Activated CD4-positive, CD25-positive, alpha-beta regulatory T cell treated with anti-CD3 and anti-CD28 coated beads, Interleukin-2, amount 50 U/mL, for 16 hours (primary cell): ENCODE measurements around the gene NRP2.

Source experiments
- DNase-seq: peaks from one replicate; pipeline ENCODE4 v3.0.0-alpha.2; 2020; ENCODE audit warnings: low read depth, low spot score

NRP2 gene, protein sequence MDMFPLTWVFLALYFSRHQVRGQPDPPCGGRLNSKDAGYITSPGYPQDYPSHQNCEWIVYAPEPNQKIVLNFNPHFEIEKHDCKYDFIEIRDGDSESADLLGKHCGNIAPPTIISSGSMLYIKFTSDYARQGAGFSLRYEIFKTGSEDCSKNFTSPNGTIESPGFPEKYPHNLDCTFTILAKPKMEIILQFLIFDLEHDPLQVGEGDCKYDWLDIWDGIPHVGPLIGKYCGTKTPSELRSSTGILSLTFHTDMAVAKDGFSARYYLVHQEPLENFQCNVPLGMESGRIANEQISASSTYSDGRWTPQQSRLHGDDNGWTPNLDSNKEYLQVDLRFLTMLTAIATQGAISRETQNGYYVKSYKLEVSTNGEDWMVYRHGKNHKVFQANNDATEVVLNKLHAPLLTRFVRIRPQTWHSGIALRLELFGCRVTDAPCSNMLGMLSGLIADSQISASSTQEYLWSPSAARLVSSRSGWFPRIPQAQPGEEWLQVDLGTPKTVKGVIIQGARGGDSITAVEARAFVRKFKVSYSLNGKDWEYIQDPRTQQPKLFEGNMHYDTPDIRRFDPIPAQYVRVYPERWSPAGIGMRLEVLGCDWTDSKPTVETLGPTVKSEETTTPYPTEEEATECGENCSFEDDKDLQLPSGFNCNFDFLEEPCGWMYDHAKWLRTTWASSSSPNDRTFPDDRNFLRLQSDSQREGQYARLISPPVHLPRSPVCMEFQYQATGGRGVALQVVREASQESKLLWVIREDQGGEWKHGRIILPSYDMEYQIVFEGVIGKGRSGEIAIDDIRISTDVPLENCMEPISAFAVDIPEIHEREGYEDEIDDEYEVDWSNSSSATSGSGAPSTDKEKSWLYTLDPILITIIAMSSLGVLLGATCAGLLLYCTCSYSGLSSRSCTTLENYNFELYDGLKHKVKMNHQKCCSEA

DNA sequence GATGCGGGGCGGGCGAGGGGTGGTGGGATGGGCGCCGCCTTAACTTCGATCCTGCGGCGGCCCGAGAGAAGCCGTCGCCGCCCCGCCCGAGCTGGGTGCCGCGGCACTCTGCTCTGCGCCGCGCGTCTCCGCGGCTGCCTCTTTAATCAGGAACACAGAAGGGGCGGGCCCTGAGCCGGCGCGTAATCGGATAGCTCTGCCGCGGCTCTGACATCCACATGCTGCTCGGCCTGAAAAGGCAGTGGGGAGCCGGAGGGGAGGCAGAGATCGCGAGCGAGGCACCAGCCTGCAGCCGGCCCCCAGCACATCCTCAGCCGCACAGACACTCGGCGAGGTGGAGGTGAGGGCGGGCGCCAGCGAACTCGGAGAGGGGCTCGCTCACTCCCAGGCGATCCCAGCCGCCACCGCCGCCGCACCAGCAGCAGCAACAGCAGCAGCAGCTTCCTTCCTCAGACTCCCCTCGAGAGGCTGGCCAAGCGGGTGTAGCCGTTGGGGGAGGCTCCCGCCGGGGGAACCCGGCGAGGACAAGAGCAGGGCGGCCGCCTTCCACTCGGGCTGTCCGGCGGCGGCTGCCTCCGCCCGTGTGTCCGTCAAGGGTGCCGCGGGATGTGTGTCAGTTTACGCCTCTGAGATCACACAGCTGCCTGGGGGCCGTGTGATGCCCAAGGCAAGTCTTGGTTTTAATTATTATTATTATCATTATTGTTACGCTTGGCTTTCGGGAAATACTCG, at the start of gene NRP2:
TSS of gene NRP2 (plus strand) at position 263 of the 732 bp plus-strand sequence. CDS start 790 bp downstream, outside the sequence.
- no peak for DNase-seq

DNA sequence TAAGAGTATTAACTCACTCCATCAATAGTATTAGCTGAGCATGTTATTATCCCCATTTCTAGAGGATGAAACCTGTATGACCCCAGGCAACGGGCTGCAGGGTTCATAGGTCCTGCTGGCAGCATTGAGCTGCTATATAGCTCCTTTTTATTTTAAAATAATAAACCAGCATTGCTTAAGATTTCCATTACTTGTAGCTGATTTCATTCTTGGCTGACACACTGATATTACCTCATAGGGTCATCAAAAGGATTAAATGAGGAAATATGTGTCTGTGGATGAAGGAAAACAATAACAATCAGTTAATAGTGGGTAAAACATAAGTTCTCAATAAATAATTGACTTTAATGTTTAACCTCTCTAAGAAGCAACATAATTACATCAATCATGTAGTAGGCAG, 48.3 kb upstream of the NRP2 start:
- no peak for DNase-seq

DNA sequence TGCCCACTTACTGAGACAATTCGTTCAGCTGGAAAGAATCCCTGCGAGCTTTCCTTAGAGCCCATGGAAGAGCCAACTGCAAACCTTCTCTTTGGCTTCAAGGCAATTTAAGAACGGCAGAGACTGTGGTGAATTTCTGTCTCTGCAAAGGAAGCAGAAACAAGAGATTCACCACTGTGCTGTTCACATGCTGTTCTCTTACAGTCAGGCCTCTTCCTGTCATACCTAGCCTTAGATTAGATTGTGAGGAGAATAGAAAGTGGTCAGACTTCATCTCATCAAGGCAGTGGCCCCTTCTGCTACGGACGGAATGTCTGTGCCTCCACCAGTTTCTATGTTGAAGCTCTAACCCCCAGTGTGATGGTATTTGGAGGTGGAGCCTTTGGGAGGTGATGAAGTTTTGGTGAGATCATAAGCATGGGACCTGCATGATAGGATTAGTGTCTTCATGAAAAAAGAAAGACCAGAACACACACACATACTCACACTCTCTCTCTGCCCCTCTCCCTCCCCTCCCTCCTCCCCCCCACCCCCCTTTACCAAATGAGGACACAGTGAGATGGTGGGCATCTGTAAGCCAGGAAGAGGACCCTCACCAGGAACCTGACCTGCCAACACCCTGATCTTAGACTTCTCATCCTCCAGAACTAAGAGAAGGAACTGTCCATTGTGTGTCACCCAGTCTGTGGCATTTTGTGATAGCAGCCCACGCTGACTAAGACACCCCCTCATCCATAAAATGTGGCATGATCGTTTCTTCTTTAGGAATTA, 45.6 kb upstream of the NRP2 start:
- DNase-seq = no peak

DNA sequence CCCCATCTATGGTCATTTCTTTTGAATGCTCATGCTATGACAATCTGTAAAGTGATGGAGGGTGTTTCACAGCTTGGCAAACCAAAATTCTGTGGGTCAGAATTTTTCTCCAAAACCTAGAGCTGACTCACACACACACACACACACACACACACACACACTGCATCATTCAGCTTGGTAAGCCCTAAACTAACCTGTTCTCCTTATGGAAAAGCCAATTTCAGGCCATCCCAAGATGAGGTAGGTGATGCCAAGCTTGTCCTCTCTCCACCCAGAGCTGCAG, 45.0 kb upstream of the NRP2 start:
- DNase-seq = no peak

DNA sequence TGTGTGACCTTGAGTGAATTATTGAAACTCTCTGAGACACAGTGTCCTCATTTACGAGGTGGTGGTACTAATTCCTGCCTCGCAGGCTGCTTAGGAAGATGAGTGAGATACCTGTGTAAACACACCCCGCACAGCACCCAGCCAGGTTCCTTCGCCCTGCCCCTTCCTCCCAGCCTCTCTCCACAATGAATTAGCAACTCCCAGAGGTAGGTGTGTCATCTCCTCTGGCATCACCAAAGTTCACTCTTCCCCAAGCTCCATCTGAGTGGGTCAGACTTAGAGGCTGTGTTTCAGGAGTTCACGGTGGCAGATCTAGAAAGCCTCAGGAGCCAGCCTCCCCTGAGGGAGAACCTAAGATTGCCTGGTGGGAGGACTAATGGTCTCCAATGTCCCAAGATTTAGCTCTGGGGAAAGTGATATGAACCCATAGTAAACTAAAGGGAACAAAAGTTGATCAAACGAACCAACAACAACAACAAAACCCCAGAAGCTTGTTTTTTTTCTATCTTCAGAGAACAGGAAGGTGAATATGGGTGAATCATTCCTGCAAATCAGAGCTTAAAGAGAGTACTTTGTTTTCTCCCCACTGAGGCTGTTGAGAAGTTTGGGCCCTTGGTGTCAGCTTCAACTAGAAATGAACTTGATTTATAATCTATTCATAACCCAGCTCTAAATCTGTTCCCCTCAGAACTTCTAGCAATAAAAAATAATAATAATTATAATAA, 44.4 kb upstream of the NRP2 start:
- no peak for DNase-seq

DNA sequence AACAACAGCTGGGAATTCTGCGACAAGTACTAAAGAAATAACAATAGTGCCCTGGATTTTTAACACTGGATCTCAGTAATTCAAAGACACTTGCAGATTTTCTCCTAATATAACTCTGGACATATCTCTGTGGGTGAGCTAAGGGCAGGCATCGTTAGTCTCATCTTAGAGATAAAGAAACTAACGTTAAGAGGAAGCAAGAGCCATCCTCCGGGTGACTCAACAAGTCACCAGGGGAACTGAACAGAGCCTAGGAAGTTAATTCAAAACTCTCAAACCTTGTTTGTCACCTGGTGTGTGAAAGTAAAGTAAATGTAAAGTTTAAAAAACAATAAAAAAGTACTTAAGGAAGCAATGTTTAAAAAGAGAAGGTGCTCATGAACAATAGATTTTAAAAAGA, 41.6 kb upstream of the NRP2 start:
- DNase-seq = no peak

DNA sequence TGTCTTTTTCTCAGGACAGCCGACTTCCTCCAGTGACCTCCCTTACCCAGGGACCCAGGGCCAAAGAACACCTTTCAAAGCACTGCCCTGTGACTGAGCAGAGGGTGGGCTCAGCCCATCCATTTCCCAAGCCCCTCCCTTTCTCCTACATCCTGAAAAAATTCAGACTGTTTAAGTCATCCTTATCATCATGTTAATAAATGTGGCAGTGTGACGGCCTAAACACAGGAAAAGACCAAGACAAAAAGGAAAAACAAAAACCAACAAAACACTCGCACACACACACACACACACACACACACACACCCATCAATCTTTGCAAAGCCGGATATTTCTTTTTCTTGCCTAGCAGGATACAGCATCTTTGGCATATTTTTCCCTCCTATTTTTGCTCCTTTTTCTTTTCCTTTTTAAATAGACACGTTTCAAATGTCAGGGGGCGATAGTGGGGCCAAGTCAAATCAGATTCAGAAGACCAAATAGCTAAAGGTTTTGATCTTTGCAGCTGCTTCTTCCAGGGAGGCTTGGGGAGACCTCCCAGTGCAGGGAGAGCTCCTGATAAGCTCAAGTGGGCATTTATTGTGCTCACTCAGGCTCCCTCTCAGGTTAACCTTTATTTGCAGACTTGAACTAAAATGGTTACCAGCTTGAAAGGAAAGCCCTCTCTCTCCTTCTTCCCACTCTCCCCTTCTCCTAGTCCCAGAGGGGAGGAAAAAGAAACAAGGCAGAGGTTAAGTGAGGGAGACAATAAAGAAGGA, 39.5 kb upstream of the NRP2 start:
- DNase-seq = no peak

DNA sequence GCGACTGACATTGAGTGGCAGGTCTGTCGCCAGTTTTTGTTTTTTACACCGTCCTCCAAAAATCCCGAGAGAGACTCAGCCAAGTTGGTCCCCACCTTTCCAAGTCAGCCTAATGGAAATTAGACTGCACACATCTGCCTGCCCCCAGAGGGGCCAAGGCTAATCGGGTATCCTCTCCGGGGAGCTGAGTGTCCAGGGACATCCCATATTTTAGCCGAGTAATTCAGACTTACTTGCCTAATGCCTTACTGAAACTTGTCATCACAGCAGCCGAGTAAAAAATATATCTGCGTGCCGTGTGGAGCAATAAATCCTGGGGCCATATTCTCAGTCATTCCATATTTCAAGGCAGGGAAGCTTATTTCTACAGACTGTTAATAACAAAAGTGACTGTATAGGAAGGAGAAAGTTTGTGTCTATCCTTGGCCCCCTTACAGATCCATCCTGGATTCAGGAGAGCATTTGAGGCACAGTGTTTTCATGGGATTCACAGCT, 38.9 kb upstream of the NRP2 start:
- no peak for DNase-seq

DNA sequence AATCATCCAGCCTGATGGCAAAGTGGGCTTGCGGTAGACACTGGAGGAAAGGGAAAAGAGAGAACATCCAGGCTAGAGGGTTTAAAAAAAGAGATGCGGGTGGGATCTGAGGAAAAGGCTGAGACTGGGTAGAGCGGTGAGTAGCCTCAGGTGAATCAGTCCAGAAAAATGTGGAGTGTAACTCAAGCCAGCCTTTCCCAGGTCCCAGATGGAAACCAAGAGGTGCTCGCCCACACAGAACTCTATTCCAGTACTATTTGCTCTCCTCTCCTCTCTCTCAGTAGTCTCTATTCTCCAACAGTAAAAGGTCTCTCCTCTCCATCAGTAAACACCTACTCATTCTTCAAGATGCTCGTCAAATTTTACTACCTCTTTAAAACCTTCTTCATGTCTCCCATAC, 38.3 kb upstream of the NRP2 start:
- no peak for DNase-seq

DNA sequence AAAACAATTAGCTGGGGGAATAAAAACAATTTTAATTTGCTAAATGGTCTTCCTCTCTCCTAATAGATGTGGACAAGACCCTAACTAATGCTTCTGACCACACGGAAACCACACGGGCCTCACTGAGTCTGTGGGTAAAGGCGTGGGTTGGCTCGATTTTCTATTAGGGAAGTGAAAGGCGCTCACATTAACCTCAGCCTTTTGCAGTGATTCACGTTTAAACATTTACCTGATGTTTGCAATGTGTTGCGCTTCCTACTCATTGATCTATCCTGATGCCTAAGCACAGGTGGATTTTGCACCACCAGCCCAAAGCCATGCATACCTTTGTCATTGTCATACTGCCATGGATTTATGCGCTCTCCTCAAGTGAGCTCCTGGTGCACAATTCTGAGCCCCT, 35.6 kb upstream of the NRP2 start:
- DNase-seq = no peak

DNA sequence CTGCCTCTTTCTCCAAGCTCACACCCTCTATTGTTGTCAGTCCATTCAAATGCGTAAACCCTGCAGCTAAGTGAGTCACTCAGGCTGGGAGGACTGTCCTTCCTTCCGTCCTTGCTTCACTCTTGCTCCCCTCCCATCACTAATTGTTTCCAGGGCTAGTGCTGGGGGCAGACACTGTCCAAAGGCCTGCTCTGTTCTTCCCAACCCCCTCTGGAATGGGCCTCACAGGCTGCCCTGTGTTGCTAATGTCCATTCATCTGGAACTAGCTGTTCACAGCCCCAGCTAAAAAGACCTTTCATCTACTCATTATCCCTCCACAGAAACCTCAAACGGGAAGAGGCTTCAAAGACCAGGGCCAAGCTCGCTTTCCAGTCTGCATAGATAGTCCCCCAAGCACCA, 31.9 kb upstream of the NRP2 start:
- DNase-seq = no peak

DNA sequence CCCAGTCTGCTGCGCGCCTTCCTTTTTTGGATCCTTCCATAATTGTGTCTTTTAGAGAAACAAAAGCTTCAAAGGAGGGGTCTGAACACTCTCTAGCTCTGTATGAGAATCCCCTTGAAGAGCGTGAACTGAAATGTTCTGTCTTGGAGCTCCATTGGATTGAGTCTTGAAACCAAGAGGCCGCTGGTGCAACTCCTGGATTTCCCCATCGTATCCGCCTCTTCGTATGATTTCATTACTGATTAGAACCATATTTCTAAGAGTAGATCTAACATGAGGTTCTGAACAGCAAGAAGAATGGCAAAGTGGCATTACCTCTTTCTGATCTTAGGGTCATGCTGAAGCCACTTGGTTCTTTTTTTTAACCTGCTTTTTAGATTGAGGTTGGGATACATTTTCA, 31.4 kb upstream of the NRP2 start:
- DNase-seq = no peak

DNA sequence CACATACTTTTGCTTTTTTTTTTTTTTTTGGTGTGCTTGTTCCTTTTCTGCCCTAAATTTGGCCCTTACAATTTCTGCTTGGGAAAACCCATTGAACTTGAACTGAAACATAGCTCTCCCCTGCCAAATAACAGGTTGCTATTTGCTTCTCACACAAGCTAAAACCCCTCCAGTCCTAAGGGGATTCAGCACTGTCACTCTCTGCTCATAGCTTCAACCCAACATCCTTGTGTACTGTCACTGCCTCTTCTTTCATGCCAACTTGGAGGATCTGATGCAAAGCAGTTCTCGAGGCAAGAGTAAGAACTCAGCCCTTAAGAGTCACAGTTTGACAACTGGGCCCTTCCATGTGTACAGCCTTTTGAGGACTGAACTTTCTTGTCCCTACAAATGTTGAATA, 30.6 kb upstream of the NRP2 start:
- DNase-seq = no peak

DNA sequence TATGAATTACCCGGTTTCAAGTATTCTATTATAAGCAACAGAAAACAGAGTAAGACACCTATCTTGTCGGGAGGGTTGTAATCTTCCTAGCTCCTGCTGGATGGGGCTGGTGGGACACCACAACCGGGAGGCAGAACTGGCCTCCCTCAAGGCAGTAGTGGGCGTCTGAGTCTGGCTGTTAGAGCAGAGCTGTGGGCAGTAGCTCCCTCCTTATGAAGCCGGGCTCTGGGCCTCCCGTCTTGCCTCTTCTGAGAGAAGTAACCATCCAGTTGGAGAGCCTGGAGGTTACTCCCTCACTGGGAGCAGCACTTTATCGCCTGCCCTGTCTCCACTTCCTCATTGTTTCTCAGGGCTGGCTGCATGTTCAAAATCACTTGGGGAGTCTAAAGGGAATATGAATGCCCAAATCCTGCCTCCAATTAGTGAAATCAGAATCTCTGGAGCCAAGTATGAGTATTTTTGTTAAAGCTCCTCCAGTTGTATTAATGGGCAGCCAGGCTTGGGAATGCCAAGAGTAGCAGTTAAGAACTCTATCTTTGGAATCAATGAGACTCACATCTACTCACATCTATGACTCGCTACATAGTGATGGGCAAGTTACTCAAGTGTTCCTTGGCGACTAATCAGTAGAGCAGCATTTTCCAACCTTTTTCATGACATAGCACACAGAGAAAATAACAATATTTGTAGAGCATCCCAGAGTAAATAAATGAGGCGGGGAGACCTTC, 27.3 kb upstream of the NRP2 start:
- no peak for DNase-seq

DNA sequence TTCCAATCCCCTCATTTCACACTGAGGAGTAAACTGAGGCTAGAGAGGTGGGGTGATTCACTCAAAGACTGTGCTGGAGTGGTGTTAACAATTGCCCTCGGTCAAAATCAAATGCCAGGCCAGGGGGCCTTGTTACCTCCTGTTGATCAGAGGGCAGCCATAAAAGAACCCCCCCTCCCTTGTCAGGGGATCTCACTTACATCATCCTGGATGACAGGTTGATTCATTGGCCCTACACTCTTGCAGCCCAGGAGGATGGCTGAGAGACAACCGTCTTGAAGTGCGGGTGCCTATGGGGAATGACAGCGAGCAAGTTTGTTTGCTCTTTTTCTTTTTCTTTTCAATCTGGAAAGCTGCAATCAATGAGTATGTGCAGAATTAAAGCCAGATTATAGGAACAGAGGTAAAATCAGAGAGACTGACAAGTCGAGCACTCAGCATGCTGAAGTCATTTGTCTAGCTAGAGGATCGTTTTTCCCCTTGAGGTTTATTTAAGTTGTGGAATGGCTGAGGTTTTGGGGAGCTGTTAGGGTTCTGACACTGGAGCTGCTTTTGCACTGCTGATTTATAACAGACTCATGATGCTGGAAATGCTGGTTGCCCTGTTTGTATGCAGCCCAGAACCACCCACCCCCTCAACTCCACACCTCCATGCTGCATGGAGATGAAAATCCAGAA, 26.4 kb upstream of the NRP2 start:
- no peak for DNase-seq

DNA sequence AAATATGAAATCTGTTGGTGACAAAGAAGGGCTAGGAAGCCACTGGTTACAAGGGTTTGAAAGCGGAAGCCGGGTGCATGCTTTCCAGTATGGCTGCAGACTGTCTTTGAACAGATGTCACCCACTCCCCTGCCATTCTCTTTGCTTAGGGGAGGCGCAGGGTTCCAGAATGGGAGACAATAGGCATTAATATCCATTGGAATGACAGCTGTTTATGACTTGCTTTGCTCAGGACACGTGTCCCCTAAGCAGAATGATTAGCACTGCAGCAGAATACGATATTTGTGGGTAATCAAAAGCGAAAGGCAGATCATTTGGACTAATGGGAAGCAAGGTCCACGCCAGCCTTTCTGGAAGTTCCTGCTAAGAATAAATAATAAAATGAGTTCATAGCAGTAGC, 25.8 kb upstream of the NRP2 start:
- no peak for DNase-seq

DNA sequence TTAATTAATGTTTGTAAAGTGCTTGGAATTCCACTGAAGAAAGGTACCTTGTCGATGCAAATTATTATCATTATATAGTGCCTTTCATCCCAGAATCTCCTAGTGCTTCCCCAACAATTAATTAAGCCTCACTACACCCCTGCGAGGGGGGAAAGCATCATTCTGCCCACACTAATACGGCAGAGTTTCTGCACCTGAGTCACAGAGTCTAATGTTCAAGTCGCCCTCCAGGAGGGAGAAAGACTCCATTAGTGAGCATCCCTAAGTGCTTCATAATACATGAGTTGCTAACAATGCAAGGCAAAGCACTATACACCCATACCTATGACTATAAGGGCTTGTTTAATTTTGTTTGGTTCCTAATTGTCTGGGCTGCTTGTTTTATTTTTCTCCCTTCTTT, 25.4 kb upstream of the NRP2 start:
- DNase-seq = no peak

DNA sequence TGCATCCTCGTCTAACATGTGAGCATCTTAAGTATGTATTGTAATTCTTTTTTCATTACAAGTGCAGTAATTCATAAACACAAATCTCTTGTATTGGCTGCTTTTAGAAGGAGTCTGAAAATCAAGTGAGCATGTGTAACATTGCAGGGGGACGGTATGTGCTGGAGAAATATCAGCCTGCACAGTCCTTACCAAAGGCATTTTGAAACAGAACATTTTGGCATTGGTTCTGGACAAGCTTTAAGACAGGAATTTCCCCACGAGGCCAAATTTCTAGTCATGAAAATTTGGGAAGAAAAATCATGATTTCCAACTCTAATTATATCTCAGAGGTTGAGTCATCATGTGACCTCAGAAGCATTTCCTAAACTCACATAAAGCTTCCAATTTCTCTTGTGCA, 24.7 kb upstream of the NRP2 start:
- DNase-seq = no peak

DNA sequence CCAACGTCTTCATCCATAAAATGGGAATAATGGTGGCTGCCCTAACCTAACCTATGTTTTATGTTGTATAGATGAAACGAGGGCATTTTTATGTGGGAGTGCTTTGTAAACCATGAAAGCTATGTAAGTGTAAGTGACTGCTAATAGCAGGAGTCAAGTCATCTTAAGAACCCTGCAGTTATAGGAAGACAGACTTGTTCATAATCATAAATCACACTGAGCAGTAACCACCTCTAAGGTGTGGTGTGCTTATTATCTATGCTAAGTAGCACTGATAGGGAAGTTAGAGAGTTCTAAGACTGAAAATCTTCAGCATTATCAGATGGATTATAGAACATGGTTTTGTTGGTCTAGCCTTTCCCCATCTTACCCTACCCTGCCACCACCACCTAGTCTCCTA, 24.2 kb upstream of the NRP2 start:
- no peak for DNase-seq
